Hepatocyte (in vitro differentiated cells): ENCODE results near the gene STK39. TPM values are rescaled to one million over a fixed set of nuclear protein-coding genes. Genes with fewer than 3 reads are reported as not detected.

Experiments used
- DNase-seq: peaks from one replicate; pipeline ENCODE4 v3.0.0-alpha.2; 2016; ENCODE audit warnings: low spot score
- H2AFZ ChIP-seq: fragments of 200-600 bp; sonication (generic); 2 replicates; pipeline ENCODE4 v1.6.0; 2016; ENCODE audit warnings: antibody characterized with exemption, mild to moderate bottlenecking
- H3K27ac ChIP-seq: fragments of 200-600 bp; sonication (generic); 2 replicates; pipeline ENCODE4 v1.5.1; 2016; ENCODE audit warnings: mild to moderate bottlenecking
- H3K27me3 ChIP-seq: fragments of 200-600 bp; sonication (generic); 2 replicates; pipeline ENCODE4 v1.6.1; 2016
- H3K36me3 ChIP-seq: fragments of 200-600 bp; sonication (generic); replicated peaks from 2 replicates; pipeline ENCODE4 v1.5.1; 2016; ENCODE audit warnings: low read depth; ENCODE audit not compliant: insufficient read depth
- H3K4me1 ChIP-seq: fragments of 200-600 bp; sonication (generic); 2 replicates; pipeline ENCODE4 v1.5.1; 2016; ENCODE audit warnings: mild to moderate bottlenecking, moderate library complexity; ENCODE audit not compliant: insufficient read depth
- H3K4me2 ChIP-seq: fragments of 200-600 bp; sonication (generic); 2 replicates; pipeline ENCODE4 v1.6.0; 2016
- H3K4me3 ChIP-seq: fragments of 200-600 bp; sonication (generic); 2 replicates; pipeline ENCODE4 v1.5.1; 2016; ENCODE audit warnings: mild to moderate bottlenecking
- H3K79me2 ChIP-seq: fragments of 200-600 bp; sonication (generic); 2 replicates; pipeline ENCODE4 v1.6.0; 2017; ENCODE audit warnings: mild to moderate bottlenecking
- H3K9me2 ChIP-seq: fragments of 200-600 bp; sonication (generic); replicated peaks from 2 replicates; pipeline ENCODE4 v1.6.0; 2017; ENCODE audit warnings: mild to moderate bottlenecking; ENCODE audit not compliant: insufficient read depth
- H3K9me3 ChIP-seq: fragments of 200-600 bp; sonication (generic); 2 replicates; pipeline ENCODE4 v1.5.1; 2016; ENCODE audit warnings: low read depth, mild to moderate bottlenecking
- H4K20me1 ChIP-seq: fragments of 200-600 bp; sonication (generic); 2 replicates; pipeline ENCODE4 v1.6.0; 2016; ENCODE audit warnings: mild to moderate bottlenecking; ENCODE audit not compliant: insufficient read depth, poor library complexity, severe bottlenecking
- EZH2 ChIP-seq: fragments of 200-600 bp; sonication (generic); IDR thresholded peaks from 2 replicates; pipeline ENCODE4 v1.6.1; 2016; ENCODE audit warnings: antibody characterized with exemption, mild to moderate bottlenecking, borderline replicate concordance
- EZH2phosphoT487 ChIP-seq: fragments of 200-600 bp; sonication (generic); IDR thresholded peaks from one replicate; pipeline ENCODE4 v1.6.1; 2018; ENCODE audit warnings: antibody characterized with exemption, mild to moderate bottlenecking, low read depth, moderate library complexity; ENCODE audit not compliant: unreplicated experiment, severe bottlenecking
- WGBS: methylation state at CpG from one replicate; pipeline ENCODE4 v1.1.6; 2016; ENCODE audit warnings: low lambda C conversion rate; ENCODE audit errors: missing lambda C conversion rate; 5-methylcytosine and 5-hydroxymethylcytosine counted together
- polyA plus RNA-seq: library from polyadenylated mRNA; unstranded; fragments of >200 nt; fragmentation: Nextera tagmentation; extraction: Ambion mirVana; gene quantifications from 2 replicates; pipeline ENCODE4 v1.2.1, GENCODE V29; 2016
- total RNA-seq: library from RNA; depleted of rRNA; stranded (reverse); fragments of >200 nt; gene quantifications from 2 replicates; pipeline ENCODE4 v1.2.3, GENCODE V29; 2014
- TF ChIP-seq, protein P1 (sequence below): fragments of 200-600 bp; sonication (generic); IDR thresholded peaks from 2 replicates; pipeline ENCODE4 v1.5.1; 2016; ENCODE audit warnings: antibody characterized with exemption, mild to moderate bottlenecking; ENCODE audit not compliant: poor library complexity

The STK39 gene
- total and polyA plus RNA-seq, 2 experiments from 2014 or later = 26.9 to 39.4 TPM

GRCh38 chr2:168015274-168015953 lies 232.0 kb downstream of the STK39 start:
- no peak overlapping the region for H3K4me3 ChIP-seq
- no peaks in the 10 kb centered on the region for H3K9me2 ChIP-seq
- TF ChIP-seq, protein P1, sequence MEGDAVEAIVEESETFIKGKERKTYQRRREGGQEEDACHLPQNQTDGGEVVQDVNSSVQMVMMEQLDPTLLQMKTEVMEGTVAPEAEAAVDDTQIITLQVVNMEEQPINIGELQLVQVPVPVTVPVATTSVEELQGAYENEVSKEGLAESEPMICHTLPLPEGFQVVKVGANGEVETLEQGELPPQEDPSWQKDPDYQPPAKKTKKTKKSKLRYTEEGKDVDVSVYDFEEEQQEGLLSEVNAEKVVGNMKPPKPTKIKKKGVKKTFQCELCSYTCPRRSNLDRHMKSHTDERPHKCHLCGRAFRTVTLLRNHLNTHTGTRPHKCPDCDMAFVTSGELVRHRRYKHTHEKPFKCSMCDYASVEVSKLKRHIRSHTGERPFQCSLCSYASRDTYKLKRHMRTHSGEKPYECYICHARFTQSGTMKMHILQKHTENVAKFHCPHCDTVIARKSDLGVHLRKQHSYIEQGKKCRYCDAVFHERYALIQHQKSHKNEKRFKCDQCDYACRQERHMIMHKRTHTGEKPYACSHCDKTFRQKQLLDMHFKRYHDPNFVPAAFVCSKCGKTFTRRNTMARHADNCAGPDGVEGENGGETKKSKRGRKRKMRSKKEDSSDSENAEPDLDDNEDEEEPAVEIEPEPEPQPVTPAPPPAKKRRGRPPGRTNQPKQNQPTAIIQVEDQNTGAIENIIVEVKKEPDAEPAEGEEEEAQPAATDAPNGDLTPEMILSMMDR = no peak
- TF ChIP-seq EZH2 (no peak), EZH2phosphoT487 (no peak)
- H3K79me2 ChIP-seq = no peaks in the 10 kb centered on the region
- DNase-seq = no peak
- WGBS = 98% methylated on average over 3 of the region's 3 CpGs
- no peak overlapping the region for H3K4me2 ChIP-seq
- no peaks in the 10 kb centered on the region for H4K20me1 ChIP-seq
- H2AFZ ChIP-seq = no peak overlapping the region
- H3K9me3 ChIP-seq = no peaks in the 10 kb centered on the region
- H3K4me1 ChIP-seq = no peaks in the 10 kb centered on the region
- H3K27ac ChIP-seq = no peak overlapping the region
- H3K27me3 ChIP-seq = no peaks in the 10 kb centered on the region
- no peaks in the 10 kb centered on the region for H3K36me3 ChIP-seq

DNA sequence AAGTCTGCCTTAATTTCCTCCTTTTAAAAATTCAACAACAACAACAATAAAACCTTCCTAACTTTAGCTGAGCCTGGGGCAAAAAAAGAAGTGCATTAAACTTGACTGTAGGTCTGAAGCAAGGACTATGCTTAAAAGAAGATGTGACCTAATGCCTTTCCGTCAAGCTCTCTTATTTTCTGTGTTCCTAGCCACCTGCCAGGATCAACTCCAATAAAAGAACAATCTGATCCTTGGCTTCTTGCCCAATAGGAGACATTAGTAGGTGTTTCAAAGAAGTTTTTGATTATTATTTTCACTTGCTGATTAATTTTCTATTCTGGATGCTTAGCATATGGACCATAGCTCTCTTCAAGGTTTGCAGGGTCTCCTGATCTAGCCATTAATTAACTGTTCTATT lies 237.5 kb downstream of the STK39 start:
- no peak for DNase-seq
- TF ChIP-seq, protein P1 = no peak
- no peak for TF ChIP-seq EZH2phosphoT487
- no peak for TF ChIP-seq EZH2
- Histone ChIP-seq H3K79me2 (no peaks in the 10 kb centered on the region), H2AFZ (no peak overlapping the region), H3K27ac (no peak overlapping the region), H3K9me2 (no peaks in the 10 kb centered on the region), H3K9me3 (no peaks in the 10 kb centered on the region), H3K4me1 (peaks cover 8% of the 10 kb centered on the region), H3K4me2 (no peak overlapping the region), H3K4me3 (no peak overlapping the region), H3K36me3 (no peaks in the 10 kb centered on the region), H3K27me3 (no peaks in the 10 kb centered on the region), H4K20me1 (no peaks in the 10 kb centered on the region)
- WGBS = 96% methylated on average over 1 of the region's 1 CpG

GRCh38 chr2:168008646-168009195 lies 238.7 kb downstream of the STK39 start:
- no peaks in the 10 kb centered on the region for H3K36me3 ChIP-seq
- H3K9me3 ChIP-seq = no peaks in the 10 kb centered on the region
- H3K4me2 ChIP-seq = no peak overlapping the region
- peaks cover 8% of the 10 kb centered on the region for H3K4me1 ChIP-seq
- no peak overlapping the region for H3K4me3 ChIP-seq
- WGBS = 86% methylated on average over 3 of the region's 3 CpGs
- peak; percentile 34 for DNase-seq
- no peaks in the 10 kb centered on the region for H3K9me2 ChIP-seq
- no peaks in the 10 kb centered on the region for H3K27me3 ChIP-seq
- TF ChIP-seq, protein P1 = no peak
- TF ChIP-seq EZH2 (no peak), EZH2phosphoT487 (no peak)
- no peaks in the 10 kb centered on the region for H3K79me2 ChIP-seq
- no peaks in the 10 kb centered on the region for H4K20me1 ChIP-seq
- H3K27ac ChIP-seq = peak overlapping the region; percentile 24
- H2AFZ ChIP-seq = no peak overlapping the region
